ENCODE results near the gene PRX. TPM values are rescaled to one million over a fixed set of nuclear protein-coding genes. Genes with fewer than 3 reads are reported as not detected.

The PRX gene
- total and polyA plus RNA-seq, 2 of the 13 experiments (the other 11 are each of a cell fraction or from before 2014, with no cell fraction given): 0.66 TPM

DNA sequence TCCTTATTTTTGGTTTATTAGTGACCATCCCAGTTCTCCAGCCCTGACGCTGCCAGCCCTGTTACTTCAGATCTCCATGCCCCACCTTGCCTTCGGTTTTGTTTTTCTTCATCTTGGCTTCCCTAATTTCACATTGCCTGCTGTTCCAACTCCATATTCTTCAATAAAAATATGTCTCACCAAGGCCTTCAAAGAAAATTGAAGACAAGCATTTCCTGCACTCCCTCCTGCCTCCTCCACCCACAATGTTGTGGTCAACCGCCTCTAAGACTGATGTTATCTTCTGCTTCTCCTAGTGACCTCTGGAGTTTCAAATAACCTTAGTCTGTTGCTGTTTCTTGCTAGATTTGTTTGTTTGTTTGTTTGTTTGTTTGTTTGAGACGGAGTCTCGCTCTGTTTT, 50.1 kb downstream of the PRX start:
- in situ Hi-C loops (cut with HindIII; ENCODE audit: extremely low pct_ligation_motif_present, low pct_unique_long_range_greater_than_20kb) (no loop called here), intact Hi-C loops (cut with micrococcal nuclease; ENCODE audit: unreplicated experiment) (no loop called here)
- no peak overlapping the region for H3K4me3 ChIP-seq (replicated peaks in 1 of 3; ENCODE audit: insufficient read depth in 1 of 3, low read depth in 2 of 3, low read length in 3 of 3)
- BruUV-seq (replicated peaks): no TSS peak
- H4K20me1 ChIP-seq (ENCODE audit: insufficient read depth, low read length): no peaks in the 10 kb centered on the region
- no peak overlapping the region for H3K4me2 ChIP-seq (ENCODE audit: low read depth, low read length)
- no peaks in the 10 kb centered on the region for H3K27me3 ChIP-seq (ENCODE audit: control insufficient read depth in 1 of 2, insufficient read depth in 2 of 2, low read length in 2 of 2)
- H3K9ac ChIP-seq (ENCODE audit: insufficient read depth, low read depth, low read length): no peak overlapping the region
- H3K9me3 ChIP-seq (ENCODE audit: low read length): no peaks in the 10 kb centered on the region
- TF ChIP-seq HMG20B (CRISPR knock-in tag; conservative IDR thresholded peaks at IDR 0.05) (no peak), SP5 (CRISPR knock-in tag; IDR thresholded peaks at IDR 0.05; ENCODE audit: borderline replicate concordance, low read depth) (no peak), ZFY (CRISPR knock-in tag; IDR thresholded peaks at IDR 0.05) (no peak), MIER3 (CRISPR knock-in tag; IDR thresholded peaks at IDR 0.05; ENCODE audit: borderline replicate concordance) (no peak), ZXDC (CRISPR knock-in tag; IDR thresholded peaks at IDR 0.05) (no peak), TCF7 (IDR thresholded peaks at IDR 0.05; ENCODE audit: low read depth) (no peak)
- TF ChIP-seq, protein P1, sequence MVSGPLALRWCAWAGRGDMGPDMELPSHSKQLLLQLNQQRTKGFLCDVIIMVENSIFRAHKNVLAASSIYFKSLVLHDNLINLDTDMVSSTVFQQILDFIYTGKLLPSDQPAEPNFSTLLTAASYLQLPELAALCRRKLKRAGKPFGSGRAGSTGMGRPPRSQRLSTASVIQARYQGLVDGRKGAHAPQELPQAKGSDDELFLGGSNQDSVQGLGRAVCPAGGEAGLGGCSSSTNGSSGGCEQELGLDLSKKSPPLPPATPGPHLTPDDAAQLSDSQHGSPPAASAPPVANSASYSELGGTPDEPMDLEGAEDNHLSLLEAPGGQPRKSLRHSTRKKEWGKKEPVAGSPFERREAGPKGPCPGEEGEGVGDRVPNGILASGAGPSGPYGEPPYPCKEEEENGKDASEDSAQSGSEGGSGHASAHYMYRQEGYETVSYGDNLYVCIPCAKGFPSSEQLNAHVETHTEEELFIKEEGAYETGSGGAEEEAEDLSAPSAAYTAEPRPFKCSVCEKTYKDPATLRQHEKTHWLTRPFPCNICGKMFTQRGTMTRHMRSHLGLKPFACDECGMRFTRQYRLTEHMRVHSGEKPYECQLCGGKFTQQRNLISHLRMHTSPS (CRISPR knock-in tag; IDR thresholded peaks at IDR 0.05; ENCODE audit: low read depth): no peak
- TF ChIP-seq, protein P2, sequence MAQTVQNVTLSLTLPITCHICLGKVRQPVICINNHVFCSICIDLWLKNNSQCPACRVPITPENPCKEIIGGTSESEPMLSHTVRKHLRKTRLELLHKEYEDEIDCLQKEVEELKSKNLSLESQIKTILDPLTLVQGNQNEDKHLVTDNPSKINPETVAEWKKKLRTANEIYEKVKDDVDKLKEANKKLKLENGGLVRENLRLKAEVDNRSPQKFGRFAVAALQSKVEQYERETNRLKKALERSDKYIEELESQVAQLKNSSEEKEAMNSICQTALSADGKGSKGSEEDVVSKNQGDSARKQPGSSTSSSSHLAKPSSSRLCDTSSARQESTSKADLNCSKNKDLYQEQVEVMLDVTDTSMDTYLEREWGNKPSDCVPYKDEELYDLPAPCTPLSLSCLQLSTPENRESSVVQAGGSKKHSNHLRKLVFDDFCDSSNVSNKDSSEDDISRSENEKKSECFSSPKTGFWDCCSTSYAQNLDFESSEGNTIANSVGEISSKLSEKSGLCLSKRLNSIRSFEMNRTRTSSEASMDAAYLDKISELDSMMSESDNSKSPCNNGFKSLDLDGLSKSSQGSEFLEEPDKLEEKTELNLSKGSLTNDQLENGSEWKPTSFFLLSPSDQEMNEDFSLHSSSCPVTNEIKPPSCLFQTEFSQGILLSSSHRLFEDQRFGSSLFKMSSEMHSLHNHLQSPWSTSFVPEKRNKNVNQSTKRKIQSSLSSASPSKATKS (CRISPR knock-in tag; IDR thresholded peaks at IDR 0.05): no peak
- POLR2A ChIA-PET: no interaction called here
- no peak for DNase-seq (ENCODE audit: low spot score)
- H2AFZ ChIP-seq (ENCODE audit: low read length): no peak overlapping the region
- peaks cover 1 to 8% of the 10 kb centered on the region in 2 experiments; a peak in 3 of 5 replicates for H3K36me3 ChIP-seq (replicated peaks in 1 of 2; ENCODE audit: control insufficient read depth in 1 of 2, insufficient read depth in 2 of 2, low read length in 2 of 2)
- H3K4me1 ChIP-seq (ENCODE audit: insufficient read depth, low read length): peaks cover 1% of the 10 kb centered on the region; the same call in 1 of the 2 replicates
- WGBS (ENCODE audit: low lambda C conversion rate): 93% methylated on average over 5 of the region's 5 CpGs
- H3K79me2 ChIP-seq (ENCODE audit: insufficient read depth, low read length): no peaks in the 10 kb centered on the region
- ATAC-seq: no peak
- CTCF ChIA-PET (ENCODE audit: low intra/inter-chr PET ratio, low total read pairs): no interaction called here
- no peak overlapping the region for H3K27ac ChIP-seq (ENCODE audit: extremely low read length, insufficient read depth, low read length)
- no peak for FAIRE-seq

Measured in HepG2 (cell line).